Lung (tissue), 12 donors: ENCODE data around the gene ARMC8. TPM values are rescaled to one million over a fixed set of nuclear protein-coding genes. Genes with fewer than 3 reads are reported as not detected.

Source experiments
- ATAC-seq: fragments of 200-7000 bp; cut with Tn5 transposase; one replicate; pipeline ENCODE4 v1.9.1; 2020; ENCODE audit warnings: moderate number of reproducible peaks; ENCODE audit not compliant: insufficient read depth, low FRiP score
- DNase-seq, 3 donors: peaks; one replicate each; pipeline ENCODE4 v3.0.0-alpha.2; 2013 to 2017
- H3K27ac ChIP-seq, 2 donors: one replicate each; pipeline ENCODE4 v1.5.1; 2013; ENCODE audit warnings: mild to moderate bottlenecking in 2 of 2, moderate library complexity in 2 of 2, control low read depth in 1 of 2, inconsistent platforms in 1 of 2, low read depth in 1 of 2, low read length in 1 of 2
- H3K27me3 ChIP-seq, 3 donors: one replicate each; pipeline ENCODE4 v1.5.1; 2013; ENCODE audit warnings: low read length in 2 of 3; ENCODE audit not compliant: control insufficient read depth in 3 of 3, insufficient read depth in 3 of 3
- H3K36me3 ChIP-seq, 4 donors: one replicate each; pipeline ENCODE4 v1.5.1; 2013; ENCODE audit warnings: low read length in 4 of 4, mild to moderate bottlenecking in 1 of 4, moderate library complexity in 1 of 4; ENCODE audit not compliant: control insufficient read depth in 4 of 4, insufficient read depth in 4 of 4
- H3K4me1 ChIP-seq, 5 donors: one replicate each; pipeline ENCODE4 v1.5.1; 2013; ENCODE audit warnings: low read length in 5 of 5, mild to moderate bottlenecking in 2 of 5, moderate library complexity in 1 of 5; ENCODE audit not compliant: control insufficient read depth in 5 of 5, insufficient read depth in 5 of 5
- H3K4me3 ChIP-seq: one replicate; pipeline ENCODE4 v1.5.1; 2013; ENCODE audit warnings: mild to moderate bottlenecking, control low read depth, moderate library complexity
- H3K9ac ChIP-seq, 2 donors: one replicate each; pipeline ENCODE4 v1.5.1; 2013; ENCODE audit warnings: low read length in 2 of 2, control low read depth in 1 of 2; ENCODE audit not compliant: insufficient read depth in 1 of 2
- H3K9me3 ChIP-seq, 4 donors: one replicate each; pipeline ENCODE4 v1.5.1; 2013; ENCODE audit warnings: low read length in 3 of 4, mild to moderate bottlenecking in 1 of 4, moderate library complexity in 1 of 4; ENCODE audit not compliant: control insufficient read depth in 4 of 4, insufficient read depth in 3 of 4
- CTCF ChIP-seq: IDR thresholded peaks from 2 replicates; pipeline ENCODE4 v1.5.1; 2012; ENCODE audit warnings: mild to moderate bottlenecking; ENCODE audit errors: control extremely low read depth, extremely low read depth
- WGBS, 2 donors: extraction: QIAGEN DNeasy Blood & Tissue Kit; methylation state at CpG; one replicate each; pipeline ENCODE4 v1.1.7; 2013; 5-methylcytosine and 5-hydroxymethylcytosine counted together
- polyA plus RNA-seq, 2 donors: library from polyadenylated mRNA; stranded (reverse); fragments of 200-250 nt; gene quantifications; one replicate each; pipeline ENCODE4 v1.2.1, GENCODE V29; 2013
- total RNA-seq, 2 donors: library from RNA; depleted of rRNA in 1 of 2; stranded (reverse); fragments of >200 nt in 1 of 2; gene quantifications; one replicate each; pipeline ENCODE4 v1.2.1, GENCODE V29; 2014 to 2021
- donor health status: control.
- donor health status: control.
- donor health status: Bipolar disorder and iron deficiency.
- donor health status: healthy.
- donor health status: DM: yes; HTN: yes; CAD: no.

ARMC8 gene
- total and polyA plus RNA-seq, 4 donors = 14.2 to 68.8 (median 37.9) TPM

GRCh38 chr3:138222131-138222941 is 35.2 kb downstream of the ARMC8 start:
- Histone ChIP-seq H3K9ac (no peak overlapping the region), H3K4me1 (peaks cover 0 to 12% (median 0%) of the 10 kb centered on the region in 5 donors), H3K9me3 (no peaks in the 10 kb centered on the region), H3K36me3 (peaks cover 13 to 32% (median 24%) of the 10 kb centered on the region in 4 donors), H3K27me3 (no peaks in the 10 kb centered on the region), H3K4me3 (no peak overlapping the region), H3K27ac (no peak overlapping the region)
- WGBS, 2 donors = 26 to 49% methylated on average over 2 of the region's 2 CpGs
- no peak for TF ChIP-seq CTCF
- no peak for DNase-seq
- ATAC-seq = no peak

- H3K4me3 ChIP-seq = no peak overlapping the region
- no peak for DNase-seq
- no peak for ATAC-seq
- 60 to 74% methylated on average over 2 of the region's 2 CpGs for WGBS, 2 donors
- peaks cover 0 to 9% (median 0%) of the 10 kb centered on the region in 5 donors for H3K4me1 ChIP-seq
- no peak for TF ChIP-seq CTCF
- no peak overlapping the region for H3K9ac ChIP-seq
- H3K36me3 ChIP-seq = peaks cover 13 to 32% (median 25%) of the 10 kb centered on the region in 4 donors
- no peaks in the 10 kb centered on the region for H3K9me3 ChIP-seq
- H3K27me3 ChIP-seq = no peaks in the 10 kb centered on the region
- H3K27ac ChIP-seq = no peak overlapping the region
Measured at GRCh38 chr3:138222942-138223287, 35.8 kb downstream of the ARMC8 start.

GRCh38 chr3:138227650-138228049 is 40.5 kb downstream of the ARMC8 start:
- 97 to 100% methylated on average over 1 of the region's 1 CpG for WGBS, 2 donors

More at GRCh38 chr3:138227650-138228049, 40.5 kb downstream of the ARMC8 start:
- Histone ChIP-seq H3K27ac (no peak overlapping the region), H3K9me3 (no peaks in the 10 kb centered on the region), H3K9ac (no peak overlapping the region), H3K4me1 (peaks cover 0 to under 1% (median 0%) of the 10 kb centered on the region in 5 donors), H3K4me3 (no peak overlapping the region), H3K27me3 (no peaks in the 10 kb centered on the region), H3K36me3 (peaks cover 20 to 45% (median 29%) of the 10 kb centered on the region in 4 donors)
- TF ChIP-seq CTCF = no peak
- ATAC-seq (no peak), DNase-seq (no peak)
